WI38 (cell line): ENCODE measurements around the gene ARHGEF7.

Source experiments
- H3K4me3 ChIP-seq: 2 replicates; pipeline ENCODE4 v1.5.1; 2011; ENCODE audit warnings: low read depth, mild to moderate bottlenecking, control low read depth, low read length
- TF ChIP-seq, protein P1 (sequence below): IDR thresholded peaks from 2 replicates; pipeline ENCODE4 v1.5.1; 2012; ENCODE audit warnings: low read depth, mild to moderate bottlenecking, control low read depth, low read length

ARHGEF7 gene

DNA sequence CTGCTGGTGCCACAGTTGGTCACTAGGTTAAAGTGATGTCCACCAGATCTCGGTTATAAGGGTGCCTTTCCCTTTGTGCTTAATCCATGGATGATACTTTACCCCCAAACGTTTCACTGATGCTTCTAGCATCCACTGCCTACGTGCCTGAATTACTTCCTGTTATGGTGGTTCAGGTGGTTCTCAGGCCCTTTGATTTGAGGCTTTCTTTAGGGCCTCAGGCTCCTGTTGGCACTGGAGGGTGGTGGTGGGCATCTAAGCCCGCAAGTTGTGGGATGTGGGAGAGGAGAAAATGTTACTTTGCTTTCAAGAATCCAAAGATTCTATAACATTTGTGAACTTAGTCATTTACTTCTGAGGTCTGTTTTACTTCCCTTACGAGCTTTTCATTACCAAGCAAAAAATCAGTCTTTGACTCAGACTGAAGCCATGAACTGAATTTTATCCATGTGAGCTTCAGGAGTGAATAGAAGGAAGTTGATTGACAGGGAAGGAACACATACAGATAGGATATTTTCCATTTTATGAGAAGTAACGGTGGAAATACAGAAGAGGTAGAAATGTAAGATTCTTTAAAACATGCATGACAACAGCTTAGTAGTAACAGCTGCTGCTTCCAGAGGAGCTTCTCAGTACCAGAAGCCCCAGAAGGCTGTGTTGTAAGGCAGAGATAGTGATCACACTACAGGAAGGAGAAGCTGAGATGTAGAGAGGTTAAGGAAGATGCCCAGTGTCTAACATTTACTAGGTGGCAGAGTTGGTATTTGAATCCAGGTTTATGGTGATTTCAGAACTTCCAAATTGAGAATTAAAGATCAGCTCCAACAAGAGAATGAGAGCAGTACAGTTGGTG is 65.0 kb downstream of the ARHGEF7 start:
- H3K4me3 ChIP-seq: no peak overlapping the region
- TF ChIP-seq, protein P1, sequence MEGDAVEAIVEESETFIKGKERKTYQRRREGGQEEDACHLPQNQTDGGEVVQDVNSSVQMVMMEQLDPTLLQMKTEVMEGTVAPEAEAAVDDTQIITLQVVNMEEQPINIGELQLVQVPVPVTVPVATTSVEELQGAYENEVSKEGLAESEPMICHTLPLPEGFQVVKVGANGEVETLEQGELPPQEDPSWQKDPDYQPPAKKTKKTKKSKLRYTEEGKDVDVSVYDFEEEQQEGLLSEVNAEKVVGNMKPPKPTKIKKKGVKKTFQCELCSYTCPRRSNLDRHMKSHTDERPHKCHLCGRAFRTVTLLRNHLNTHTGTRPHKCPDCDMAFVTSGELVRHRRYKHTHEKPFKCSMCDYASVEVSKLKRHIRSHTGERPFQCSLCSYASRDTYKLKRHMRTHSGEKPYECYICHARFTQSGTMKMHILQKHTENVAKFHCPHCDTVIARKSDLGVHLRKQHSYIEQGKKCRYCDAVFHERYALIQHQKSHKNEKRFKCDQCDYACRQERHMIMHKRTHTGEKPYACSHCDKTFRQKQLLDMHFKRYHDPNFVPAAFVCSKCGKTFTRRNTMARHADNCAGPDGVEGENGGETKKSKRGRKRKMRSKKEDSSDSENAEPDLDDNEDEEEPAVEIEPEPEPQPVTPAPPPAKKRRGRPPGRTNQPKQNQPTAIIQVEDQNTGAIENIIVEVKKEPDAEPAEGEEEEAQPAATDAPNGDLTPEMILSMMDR: no peak

DNA sequence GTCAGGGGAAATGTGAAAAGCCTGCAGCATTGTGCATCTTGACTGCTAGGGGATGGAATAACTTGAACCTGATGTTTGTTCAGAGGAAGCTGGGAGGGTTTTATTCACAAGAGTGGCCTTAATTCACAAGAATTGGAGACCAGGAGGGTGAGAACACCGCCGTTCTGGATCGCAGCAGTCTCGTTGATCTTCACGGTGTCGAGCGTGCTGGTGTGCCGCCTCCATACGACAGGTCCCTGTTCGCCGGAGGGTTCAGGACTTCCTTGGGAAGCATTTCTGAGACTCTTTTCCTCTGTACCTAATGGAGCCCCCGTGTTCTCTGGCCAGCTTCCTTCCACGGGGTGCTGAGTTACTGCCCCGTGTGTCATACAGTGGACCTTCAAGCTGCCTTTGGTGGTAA is 66.9 kb downstream of the ARHGEF7 start:
- TF ChIP-seq, protein P1: no peak
- no peak overlapping the region for H3K4me3 ChIP-seq

DNA sequence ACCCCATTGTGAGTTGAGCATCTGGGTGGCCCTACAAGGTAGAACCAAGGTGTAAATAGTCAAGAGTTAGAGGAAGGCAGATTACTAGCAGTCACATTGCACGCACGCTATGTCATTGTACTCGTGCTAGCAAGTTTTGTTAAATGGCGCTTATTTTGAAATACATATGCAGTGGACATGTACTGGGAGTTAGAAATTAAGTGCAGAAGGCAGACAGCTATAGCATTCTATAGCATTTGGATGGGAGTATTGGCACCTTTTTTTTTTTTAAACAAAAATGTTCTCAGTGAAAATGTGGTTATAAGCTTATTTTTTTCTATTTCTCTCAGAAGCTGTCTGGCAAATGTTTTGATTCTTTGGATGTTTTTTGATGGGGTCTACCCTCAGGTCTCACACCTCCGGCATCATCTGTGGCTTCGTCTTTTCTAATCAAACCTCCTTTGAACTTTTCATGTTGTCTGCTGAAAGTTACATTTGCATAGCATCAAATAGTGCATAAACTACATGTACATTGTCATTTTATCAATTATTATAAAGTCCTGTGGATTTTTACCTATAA is 68.1 kb downstream of the ARHGEF7 start:
- TF ChIP-seq, protein P1: no peak
- H3K4me3 ChIP-seq: no peak overlapping the region

DNA sequence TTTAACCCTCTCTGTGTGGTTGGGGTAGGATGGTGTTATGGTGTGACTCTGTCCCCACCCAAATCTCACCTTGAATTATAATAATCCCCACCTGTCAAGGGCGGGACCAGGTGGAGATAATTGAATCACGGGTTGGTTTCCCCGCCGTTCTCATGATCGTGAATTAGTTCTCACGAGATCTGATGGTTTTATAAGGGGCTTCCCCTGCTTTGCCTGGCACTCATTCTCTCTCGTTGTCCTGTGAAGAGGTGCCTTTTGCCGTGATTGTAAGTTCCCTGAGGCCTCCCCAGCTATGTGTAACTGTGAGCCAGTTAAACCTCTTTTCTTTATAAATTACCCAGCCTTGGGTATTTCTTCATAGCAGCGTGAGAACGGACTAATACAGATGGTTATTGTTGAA is 68.8 kb downstream of the ARHGEF7 start:
- no peak overlapping the region for H3K4me3 ChIP-seq
- TF ChIP-seq, protein P1: no peak

DNA sequence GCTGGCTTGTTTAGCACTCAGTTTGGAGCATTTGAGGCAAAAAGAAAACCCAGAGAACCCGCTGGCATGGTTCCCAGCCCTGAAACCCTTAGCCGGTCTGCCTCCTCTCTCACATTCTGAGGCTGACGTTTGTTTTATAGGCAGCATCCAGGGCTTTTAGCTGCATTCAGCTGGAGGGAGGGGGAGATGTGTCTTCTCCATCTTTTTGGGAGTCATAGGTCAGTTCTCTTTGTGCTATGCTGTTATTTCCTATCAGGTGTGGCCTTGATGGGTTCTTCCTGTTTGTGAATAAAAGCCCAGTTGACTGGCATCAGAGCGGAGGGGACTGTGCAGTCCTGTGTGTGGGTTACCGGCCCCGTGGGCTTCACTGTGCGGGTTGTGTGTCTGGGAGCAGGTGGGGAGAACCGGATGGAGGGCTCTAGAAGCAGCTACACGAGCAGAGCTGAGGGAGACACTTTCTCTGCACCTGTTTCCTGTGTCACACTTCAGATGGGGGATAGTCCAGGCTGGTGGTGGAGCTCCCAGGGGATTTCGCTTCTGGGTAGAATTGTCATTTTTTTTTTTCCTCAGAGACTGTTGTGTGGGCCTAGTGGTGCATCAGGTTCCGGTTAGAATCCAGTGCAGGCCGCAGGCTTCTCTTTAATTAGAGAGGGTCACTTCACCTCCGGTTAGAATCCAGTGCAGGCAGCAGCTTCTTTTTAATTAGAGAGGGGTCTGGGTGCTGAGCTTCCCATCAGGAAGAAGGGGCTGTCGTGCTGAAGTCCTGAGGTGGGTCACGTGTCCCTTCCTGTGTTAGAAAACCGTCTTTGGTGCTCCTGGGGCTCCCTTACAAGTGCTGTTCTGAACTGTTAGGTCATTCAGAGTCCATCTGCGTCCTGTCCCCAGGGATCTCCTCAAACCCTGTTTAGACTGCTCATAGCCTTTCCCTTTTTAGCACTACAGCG is 69.6 kb downstream of the ARHGEF7 start:
- no peak overlapping the region for H3K4me3 ChIP-seq
- TF ChIP-seq, protein P1: no peak

DNA sequence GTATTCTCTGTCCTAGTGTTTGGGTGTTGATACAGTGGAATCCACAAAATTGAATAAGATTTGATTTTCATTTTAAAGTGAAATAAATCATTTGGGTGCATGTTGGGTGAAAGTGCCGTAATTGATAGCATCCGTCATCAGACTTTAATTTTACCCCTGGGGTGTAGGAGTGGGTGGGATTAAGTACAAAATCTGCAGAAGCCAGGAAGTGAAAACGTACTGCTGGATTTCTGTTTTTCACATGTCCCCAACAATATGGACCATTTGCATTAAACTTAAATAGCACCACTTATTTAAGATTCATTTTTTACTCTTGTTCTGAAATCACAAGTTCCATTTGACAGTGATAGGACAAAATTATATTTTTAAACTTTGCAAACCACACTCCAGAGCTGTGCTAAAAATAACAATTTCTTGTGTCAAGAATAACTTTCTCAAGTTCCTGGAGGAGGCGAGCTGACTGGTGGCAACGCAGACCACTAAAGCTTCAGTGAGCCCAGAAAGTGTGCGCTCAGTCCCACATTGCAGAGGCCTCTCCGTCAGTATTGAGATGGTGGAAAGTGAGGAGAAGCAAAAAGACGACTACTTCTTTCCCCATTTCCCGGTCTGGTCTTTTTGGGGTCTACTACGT is 71.3 kb downstream of the ARHGEF7 start:
- no peak overlapping the region for H3K4me3 ChIP-seq
- TF ChIP-seq, protein P1: no peak
